OCI-M2 (cell line): Measurements from ENCODE around the gene PAX8.

Experiments
- DNase-seq: peaks from one replicate; lab custom pipeline; 2025; ENCODE audit not compliant: unreplicated experiment; lab: John Stamatoyannopoulos, UW

The PAX8 gene

DNA sequence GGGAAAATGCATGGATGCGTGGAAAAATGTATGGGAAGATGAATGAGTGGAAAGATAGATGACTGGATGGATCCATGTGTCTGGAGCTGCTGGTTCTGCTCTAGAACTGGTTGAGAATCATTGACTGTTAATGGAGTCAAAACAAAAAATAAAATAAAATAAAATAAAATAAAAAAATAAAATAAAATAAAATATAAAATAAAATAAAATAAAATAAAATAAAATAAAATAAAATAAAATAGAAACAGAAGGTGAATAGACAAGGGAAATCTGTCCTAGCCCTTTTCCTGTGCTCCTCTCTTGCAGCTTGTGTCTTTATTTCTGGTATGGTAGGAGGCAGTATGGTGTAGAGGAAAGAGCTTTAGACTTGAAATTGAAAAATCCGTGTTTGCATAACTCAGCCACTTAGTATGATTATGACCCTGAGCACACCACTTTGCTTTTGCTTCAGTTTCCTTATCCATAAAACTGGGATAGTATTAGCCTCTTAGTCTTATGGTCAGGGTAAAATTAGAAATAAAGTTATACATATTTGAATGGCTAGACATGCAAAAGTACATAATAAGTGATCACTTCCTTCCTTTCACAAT lies 54.0 kb downstream of the PAX8 start:
- DNase-seq = no peak

- DNase-seq = no peak
These were observed 54.9 kb downstream of the PAX8 start for GRCh38 chr2:113223813-113224212.

GRCh38 chr2:113221846-113222245 lies 56.9 kb downstream of the PAX8 start:
- no peak for DNase-seq

DNA sequence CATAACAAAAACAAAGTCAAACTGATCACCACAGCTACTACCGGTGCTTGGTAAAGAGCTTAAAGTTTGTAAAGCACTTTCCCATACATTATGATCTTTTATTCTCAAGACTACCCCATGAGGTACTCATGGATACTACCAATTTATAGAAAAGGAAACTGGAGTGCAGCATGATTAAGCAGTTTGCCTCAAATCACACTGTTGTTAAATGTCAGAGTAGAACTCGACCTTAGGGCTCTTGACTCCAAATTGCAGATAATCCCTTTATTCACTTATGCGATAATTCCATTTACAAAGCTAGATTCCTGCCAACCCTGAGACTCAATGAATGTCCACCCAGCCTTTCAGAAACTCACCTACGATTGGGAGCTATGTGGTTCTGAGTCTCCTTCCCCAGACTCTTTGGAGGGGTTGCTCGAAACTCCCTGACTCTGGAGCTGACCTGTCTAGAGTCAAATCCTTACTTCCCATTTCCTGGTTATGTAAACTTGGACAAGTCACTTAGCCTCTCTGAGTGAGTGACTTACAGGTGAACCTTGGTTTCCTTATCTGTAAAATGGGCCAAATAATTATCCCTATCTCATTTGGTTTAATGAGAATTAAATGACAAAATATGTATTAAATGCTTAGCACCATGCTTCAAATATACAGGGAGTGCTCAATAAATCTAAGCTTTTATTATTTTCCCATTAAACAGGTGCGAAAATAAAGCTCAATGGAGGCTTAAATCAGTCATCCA lies 57.6 kb downstream of the PAX8 start:
- no peak for DNase-seq

DNA sequence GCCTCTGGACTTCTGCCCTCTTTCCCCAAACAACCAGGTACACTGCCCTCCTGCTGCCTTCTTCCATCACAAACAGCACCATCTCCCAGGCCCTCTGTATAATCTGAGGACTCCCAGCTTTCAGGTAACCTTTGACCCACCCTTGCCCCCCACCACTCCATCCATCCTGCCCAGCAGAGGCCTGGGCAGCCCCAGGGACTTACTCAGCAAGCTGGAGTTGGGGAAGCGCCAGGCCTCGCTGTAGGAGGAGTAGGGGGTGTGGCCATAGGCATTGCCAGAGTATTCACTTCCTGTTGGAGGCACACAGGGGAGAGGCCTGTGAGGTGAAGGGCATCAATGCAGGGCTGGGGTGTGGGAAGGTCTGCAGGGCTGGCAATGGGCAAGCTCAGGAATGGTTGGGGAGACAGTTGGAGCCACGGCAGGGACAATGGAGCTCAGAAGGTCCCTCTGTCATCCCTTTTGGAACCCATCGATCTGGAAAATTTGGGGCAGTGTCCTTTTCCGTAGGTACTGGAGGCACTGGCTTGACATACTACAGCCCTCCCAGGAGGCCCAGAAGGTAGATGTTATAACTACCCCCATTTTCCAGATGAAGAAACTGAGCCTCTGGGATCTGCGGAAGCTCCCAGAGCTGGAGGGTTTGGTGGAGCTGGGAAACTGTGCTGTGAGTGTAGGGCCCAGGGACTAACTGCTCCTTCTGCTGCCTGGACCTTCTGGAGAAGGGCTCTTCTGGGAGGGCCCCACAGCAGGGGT lies 58.7 kb downstream of the PAX8 start:
- DNase-seq = no peak

GRCh38 chr2:113219525-113219888 lies 59.2 kb downstream of the PAX8 start:
- no peak for DNase-seq

DNA sequence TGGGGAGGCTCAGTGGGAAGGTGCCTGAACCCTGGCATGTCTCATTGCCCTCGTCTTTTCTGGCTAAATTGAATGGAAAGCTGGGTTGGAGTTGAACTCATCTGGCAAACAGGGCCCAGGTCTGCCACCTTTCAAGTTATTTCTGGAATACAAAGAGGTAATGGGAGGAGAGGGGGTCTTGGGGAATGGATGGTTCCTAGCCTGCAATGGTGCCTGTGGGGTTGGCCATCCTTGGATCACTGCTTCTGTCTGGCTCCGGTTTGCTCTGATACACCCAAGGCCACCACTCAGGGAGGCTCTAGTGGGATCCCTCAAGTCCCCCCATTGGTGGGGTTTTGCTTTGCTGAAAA lies 59.7 kb downstream of the PAX8 start:
- DNase-seq = no peak

- no peak for DNase-seq
These were observed 60.2 kb downstream of the PAX8 start for GRCh38 chr2:113218283-113219091.

- DNase-seq = no peak
These were observed 61.1 kb downstream of the PAX8 start for GRCh38 chr2:113217455-113218282.

DNA sequence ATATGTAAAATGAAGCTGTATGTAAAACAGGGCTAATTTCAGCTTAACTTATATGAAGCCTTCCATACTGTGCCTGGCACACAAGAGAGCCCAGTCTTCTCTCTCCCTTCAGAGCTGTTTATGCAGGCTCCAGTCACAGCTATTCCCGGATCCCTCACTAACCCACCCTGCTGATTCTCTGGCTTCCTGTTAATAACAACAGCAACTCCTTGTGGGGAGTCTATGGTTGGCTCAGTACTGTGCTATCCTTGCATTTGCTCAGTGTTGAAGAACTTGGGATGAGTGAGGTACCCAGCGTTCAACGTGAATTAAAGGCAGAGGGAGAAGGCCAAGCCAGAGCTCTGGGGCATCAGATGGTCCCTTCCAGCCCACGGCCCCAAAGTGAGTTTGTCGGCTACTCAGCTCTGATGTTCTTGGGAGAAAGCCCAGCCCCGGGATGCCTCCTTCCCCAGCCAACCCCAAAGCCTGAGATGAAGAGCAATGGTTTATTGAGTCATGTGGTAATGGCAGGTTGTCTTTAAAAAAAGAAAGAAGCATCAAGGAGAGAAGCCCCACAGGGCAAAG lies 61.7 kb downstream of the PAX8 start:
- no peak for DNase-seq

GRCh38 chr2:113216321-113216720 lies 62.4 kb downstream of the PAX8 start:
- DNase-seq = no peak

GRCh38 chr2:113215056-113215455 lies 63.7 kb downstream of the PAX8 start:
- DNase-seq = no peak

GRCh38 chr2:113214141-113214540 lies 64.6 kb downstream of the PAX8 start:
- no peak for DNase-seq

- DNase-seq = no peak
These were observed 65.4 kb downstream of the PAX8 start for GRCh38 chr2:113213061-113213930.

DNA sequence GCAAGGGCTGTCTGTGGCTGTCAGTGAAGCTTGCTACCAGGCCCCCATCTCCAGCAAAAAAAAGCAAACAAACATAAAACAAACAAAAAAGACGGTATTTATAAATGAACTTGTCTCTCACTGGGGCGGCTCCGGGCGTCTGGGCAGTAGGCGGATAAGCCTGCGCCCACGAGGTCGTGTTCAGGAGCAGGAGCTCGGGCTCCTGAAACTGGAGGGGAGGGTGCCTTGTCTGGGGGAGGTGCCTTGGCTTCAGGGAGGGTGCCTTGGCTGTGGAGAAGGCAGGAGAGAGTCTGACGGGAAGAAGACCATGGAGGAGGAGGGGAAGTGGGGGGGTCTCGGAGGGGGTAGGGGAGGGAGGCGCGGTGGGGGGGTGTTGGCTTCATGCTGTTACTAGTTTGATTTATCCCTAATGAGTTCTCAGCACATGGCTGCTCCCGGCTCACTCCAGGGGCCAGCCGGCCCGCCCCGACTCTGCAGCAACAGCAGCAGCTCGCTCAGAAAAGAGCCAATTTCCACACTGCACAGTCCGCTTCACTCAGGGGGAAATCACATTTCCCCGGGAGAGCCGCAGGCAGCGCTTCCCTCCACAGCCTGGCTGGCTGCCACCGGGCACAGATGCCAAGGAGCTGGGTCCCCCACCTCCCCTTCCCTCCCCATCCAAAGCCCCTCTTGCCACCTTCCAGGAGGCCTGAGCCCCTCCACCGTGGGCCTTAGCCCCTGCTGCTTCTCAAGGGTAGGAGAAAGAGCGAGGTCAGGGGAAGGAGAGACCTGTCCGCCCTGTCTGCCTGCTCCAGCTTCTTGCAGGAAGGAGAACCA lies 66.3 kb downstream of the PAX8 start:
- DNase-seq = no peak

GRCh38 chr2:113211226-113212105 lies 67.3 kb downstream of the PAX8 start:
- no peak for DNase-seq

DNA sequence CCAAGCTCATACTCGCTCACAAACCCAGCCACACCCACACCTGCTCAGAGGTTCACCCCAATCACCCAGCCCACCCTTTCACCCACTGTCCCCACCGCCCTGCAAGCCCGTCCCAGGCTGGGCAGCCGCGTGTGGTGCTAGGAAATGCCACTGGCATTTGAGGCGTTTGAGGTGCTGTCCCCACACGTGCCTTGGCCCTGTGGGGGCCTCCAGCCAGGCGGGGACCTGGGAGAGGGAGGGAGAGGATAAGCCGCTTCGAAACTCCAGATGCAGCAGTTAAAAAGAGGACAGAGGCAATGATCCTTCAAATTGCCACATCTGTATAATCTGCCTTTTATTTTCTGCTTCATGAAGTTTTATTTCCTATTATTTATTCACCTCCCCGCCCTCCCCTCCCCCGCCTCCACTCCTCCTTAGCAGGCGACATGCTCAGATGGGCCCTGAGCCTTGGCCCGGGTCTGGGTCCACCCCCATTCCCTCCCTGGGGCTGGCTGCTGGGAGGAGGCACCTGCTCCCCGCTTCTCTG lies 69.0 kb downstream of the PAX8 start:
- no peak for DNase-seq
